A549 treated with AZD9567 at 1 μM for 4 hours (cell line): ENCODE results near the gene UBTFL1. TPM values are rescaled to one million over a fixed set of nuclear protein-coding genes. Genes with fewer than 3 reads are reported as not detected.

Experiments used
- total RNA-seq: library from RNA; stranded (reverse); fragments of 200-300 nt; extraction: Qiagen RNA extraction; gene quantifications from 5 replicates; pipeline ENCODE4 v1.2.3, GENCODE V29; 2022; ENCODE audit not compliant: insufficient read depth

The UBTFL1 gene
- total RNA-seq = not detected in 5 replicates

GRCh38 chr11:90085650-90086049, at the start of gene UBTFL1:
Gene UBTFL1, plus strand, starts transcription at chr11:90085950. Its CDS starts 0 bp downstream, at chr11:90085950.

GRCh38 chr11:90134478-90135003, 48.8 kb downstream of the UBTFL1 start, which contains the start of gene NAALAD2:
Gene NAALAD2, plus strand, starts transcription at chr11:90134663. Its CDS starts 96 bp downstream, at chr11:90134759.

Other genes with a start within 250 kb of the UBTFL1 start
- not detected in 5 replicates for gene TRIM64B, start 207.5 kb upstream of the UBTFL1 start, total RNA-seq
- gene TRIM49D1, start 163.7 kb upstream of the UBTFL1 start, total RNA-seq = 0.07 to 0.18 TPM (median 0.15 TPM) in 3 of 5 replicates, not detected in the others
- gene TRIM49D2, start 161.9 kb upstream of the UBTFL1 start, total RNA-seq = 0.07 TPM in 1 of 5 replicates, not detected in the others
- gene TRIM64, start 119.9 kb upstream of the UBTFL1 start, total RNA-seq = not detected in 5 replicates
- not detected in 5 replicates for gene TRIM49C, start 54.8 kb upstream of the UBTFL1 start, total RNA-seq
- gene NAALAD2, start 48.7 kb downstream of the UBTFL1 start, total RNA-seq = 0.02 TPM in 1 of 5 replicates, not detected in the others
- gene CHORDC1, start 137.1 kb downstream of the UBTFL1 start, total RNA-seq = 55.4 to 84.6 TPM (median 78.9 TPM) in 5 replicates